Measurements from ENCODE around the gene TP73.

TP73 gene

GRCh38 chr1:3683197-3683596 is 30.9 kb downstream of the TP73 start:
- Histone ChIP-seq H3K27me3 (ENCODE audit: insufficient read depth, low read depth) (peaks cover 93% of the 10 kb centered on the region), H3K4me1 (ENCODE audit: low read depth, poor library complexity, severe bottlenecking) (no peaks in the 10 kb centered on the region), H3K9ac (no peak overlapping the region), H3K4me2 (no peak overlapping the region), H3K79me2 (ENCODE audit: insufficient read depth, low read depth) (no peaks in the 10 kb centered on the region), H2AFZ (ENCODE audit: low read depth) (no peak overlapping the region), H3K27ac (no peak overlapping the region), H3K36me3 (ENCODE audit: insufficient read depth) (no peaks in the 10 kb centered on the region), H4K20me1 (ENCODE audit: insufficient read depth) (no peaks in the 10 kb centered on the region), H3K4me3 (IDR thresholded peaks at IDR 0.05; ENCODE audit: insufficient read depth, low read depth, low read length) (no peak overlapping the region)
- TF ChIP-seq, protein P1, sequence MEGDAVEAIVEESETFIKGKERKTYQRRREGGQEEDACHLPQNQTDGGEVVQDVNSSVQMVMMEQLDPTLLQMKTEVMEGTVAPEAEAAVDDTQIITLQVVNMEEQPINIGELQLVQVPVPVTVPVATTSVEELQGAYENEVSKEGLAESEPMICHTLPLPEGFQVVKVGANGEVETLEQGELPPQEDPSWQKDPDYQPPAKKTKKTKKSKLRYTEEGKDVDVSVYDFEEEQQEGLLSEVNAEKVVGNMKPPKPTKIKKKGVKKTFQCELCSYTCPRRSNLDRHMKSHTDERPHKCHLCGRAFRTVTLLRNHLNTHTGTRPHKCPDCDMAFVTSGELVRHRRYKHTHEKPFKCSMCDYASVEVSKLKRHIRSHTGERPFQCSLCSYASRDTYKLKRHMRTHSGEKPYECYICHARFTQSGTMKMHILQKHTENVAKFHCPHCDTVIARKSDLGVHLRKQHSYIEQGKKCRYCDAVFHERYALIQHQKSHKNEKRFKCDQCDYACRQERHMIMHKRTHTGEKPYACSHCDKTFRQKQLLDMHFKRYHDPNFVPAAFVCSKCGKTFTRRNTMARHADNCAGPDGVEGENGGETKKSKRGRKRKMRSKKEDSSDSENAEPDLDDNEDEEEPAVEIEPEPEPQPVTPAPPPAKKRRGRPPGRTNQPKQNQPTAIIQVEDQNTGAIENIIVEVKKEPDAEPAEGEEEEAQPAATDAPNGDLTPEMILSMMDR (conservative IDR thresholded peaks at IDR 0.05; ENCODE audit: low read depth, low read length), result no peak

GRCh38 chr1:3683992-3684391 is 31.7 kb downstream of the TP73 start:
- Histone ChIP-seq H3K36me3 (ENCODE audit: insufficient read depth) (no peaks in the 10 kb centered on the region), H3K4me1 (ENCODE audit: low read depth, poor library complexity, severe bottlenecking) (no peaks in the 10 kb centered on the region), H3K27me3 (ENCODE audit: insufficient read depth, low read depth) (peaks cover 94% of the 10 kb centered on the region), H3K4me3 (IDR thresholded peaks at IDR 0.05; ENCODE audit: insufficient read depth, low read depth, low read length) (no peak overlapping the region), H2AFZ (ENCODE audit: low read depth) (no peak overlapping the region), H3K27ac (no peak overlapping the region), H4K20me1 (ENCODE audit: insufficient read depth) (no peaks in the 10 kb centered on the region), H3K9ac (no peak overlapping the region), H3K79me2 (ENCODE audit: insufficient read depth, low read depth) (no peaks in the 10 kb centered on the region), H3K4me2 (no peak overlapping the region)
- TF ChIP-seq, protein P1 (conservative IDR thresholded peaks at IDR 0.05; ENCODE audit: low read depth, low read length), result no peak

GRCh38 chr1:3685222-3685621 is 32.9 kb downstream of the TP73 start:
- Histone ChIP-seq H3K4me2 (no peak overlapping the region), H4K20me1 (ENCODE audit: insufficient read depth) (no peaks in the 10 kb centered on the region), H3K9ac (no peak overlapping the region), H3K4me1 (ENCODE audit: low read depth, poor library complexity, severe bottlenecking) (no peaks in the 10 kb centered on the region), H3K36me3 (ENCODE audit: insufficient read depth) (no peaks in the 10 kb centered on the region), H3K4me3 (IDR thresholded peaks at IDR 0.05; ENCODE audit: insufficient read depth, low read depth, low read length) (no peak overlapping the region), H3K27me3 (ENCODE audit: insufficient read depth, low read depth) (peaks cover 94% of the 10 kb centered on the region), H3K27ac (no peak overlapping the region), H3K79me2 (ENCODE audit: insufficient read depth, low read depth) (no peaks in the 10 kb centered on the region), H2AFZ (ENCODE audit: low read depth) (no peak overlapping the region)
- TF ChIP-seq, protein P1 (conservative IDR thresholded peaks at IDR 0.05; ENCODE audit: low read depth, low read length), result no peak

GRCh38 chr1:3685906-3686305 is 33.6 kb downstream of the TP73 start:
- no peak overlapping the region for H3K4me2 ChIP-seq
- H3K9ac ChIP-seq, result no peak overlapping the region
- H3K79me2 ChIP-seq (ENCODE audit: insufficient read depth, low read depth), result no peaks in the 10 kb centered on the region
- H3K4me1 ChIP-seq (ENCODE audit: low read depth, poor library complexity, severe bottlenecking), result no peaks in the 10 kb centered on the region
- no peak overlapping the region for H3K27ac ChIP-seq
- no peak overlapping the region for H3K4me3 ChIP-seq (IDR thresholded peaks at IDR 0.05; ENCODE audit: insufficient read depth, low read depth, low read length)
- no peaks in the 10 kb centered on the region for H4K20me1 ChIP-seq (ENCODE audit: insufficient read depth)
- no peak overlapping the region for H2AFZ ChIP-seq (ENCODE audit: low read depth)
- TF ChIP-seq, protein P1 (conservative IDR thresholded peaks at IDR 0.05; ENCODE audit: low read depth, low read length), result no peak
- no peaks in the 10 kb centered on the region for H3K36me3 ChIP-seq (ENCODE audit: insufficient read depth)
- peaks cover 94% of the 10 kb centered on the region for H3K27me3 ChIP-seq (ENCODE audit: insufficient read depth, low read depth)

Data from KMS-11 (cell line).